ENCODE measurements around the gene TNFRSF4.
A peak's percentile ranks its signal among the peaks of the same experiment; 100 is the strongest.
"Not testable (repeated sequence)": the region's sequence is repeated elsewhere in the genome, so short reads cannot be mapped to it uniquely, and the experiment has no call there.

Gene TNFRSF4

GRCh38 chr1:1253972-1254666 is 40.2 kb upstream of the TNFRSF4 start:
- ATAC-seq (replicated peaks; ENCODE audit: extremely low read depth, poor library complexity, severe bottlenecking) (no peak), DNase-seq (ENCODE audit: low spot score in 2 of 2) (no peak)
- Mint-ChIP-seq H3K4me3 (no peak overlapping the region), H3K4me1 (peaks cover 18% of the 10 kb centered on the region), H3K27ac (ENCODE audit: low read depth) (peak overlapping the region; percentile 25), H3K36me3 (ENCODE audit: insufficient read depth) (peaks cover 26% of the 10 kb centered on the region), H3K27me3 (no peaks in the 10 kb centered on the region), H3K9me3 (no peaks in the 10 kb centered on the region)

GRCh38 chr1:1253314-1253713 is 39.4 kb upstream of the TNFRSF4 start:
- H3K27ac Mint-ChIP-seq (ENCODE audit: low read depth), result peak overlapping the region; percentile 25
- peaks cover 26% of the 10 kb centered on the region for H3K36me3 Mint-ChIP-seq (ENCODE audit: insufficient read depth)
- no peaks in the 10 kb centered on the region for H3K9me3 Mint-ChIP-seq
- no peaks in the 10 kb centered on the region for H3K27me3 Mint-ChIP-seq
- DNase-seq (ENCODE audit: low spot score in 2 of 2) (no peak), ATAC-seq (replicated peaks; ENCODE audit: extremely low read depth, poor library complexity, severe bottlenecking) (no peak)
- H3K4me1 Mint-ChIP-seq, result peaks cover 18% of the 10 kb centered on the region
- no peak overlapping the region for H3K4me3 Mint-ChIP-seq

GRCh38 chr1:1250786-1251284 is 36.9 kb upstream of the TNFRSF4 start:
- Mint-ChIP-seq H3K27me3 (no peaks in the 10 kb centered on the region), H3K36me3 (ENCODE audit: insufficient read depth) (peaks cover 13% of the 10 kb centered on the region), H3K4me1 (peaks cover 13% of the 10 kb centered on the region), H3K27ac (ENCODE audit: low read depth) (peak overlapping the region; percentile 77), H3K4me3 (no peak overlapping the region), H3K9me3 (no peaks in the 10 kb centered on the region)
- ATAC-seq (replicated peaks; ENCODE audit: extremely low read depth, poor library complexity, severe bottlenecking) (peak; percentile 97), DNase-seq (ENCODE audit: low spot score in 2 of 2) (peak in 1 of 2 donors; percentile 45)

GRCh38 chr1:1248009-1248913 is 34.3 kb upstream of the TNFRSF4 start:
- DNase-seq (ENCODE audit: low spot score in 2 of 2); ATAC-seq (replicated peaks; ENCODE audit: extremely low read depth, poor library complexity, severe bottlenecking); H3K9me3 Mint-ChIP-seq; H3K36me3 Mint-ChIP-seq (ENCODE audit: insufficient read depth); H3K27me3 Mint-ChIP-seq; H3K4me3 Mint-ChIP-seq; H3K27ac Mint-ChIP-seq (ENCODE audit: low read depth): not testable (repeated sequence)
- H3K4me1 Mint-ChIP-seq, result peaks cover 13% of the 10 kb centered on the region

- DNase-seq (ENCODE audit: low spot score in 2 of 2) (no peak), ATAC-seq (replicated peaks; ENCODE audit: extremely low read depth, poor library complexity, severe bottlenecking) (no peak)
- Mint-ChIP-seq H3K36me3 (ENCODE audit: insufficient read depth) (peaks cover 8% of the 10 kb centered on the region), H3K27ac (ENCODE audit: low read depth) (no peak overlapping the region), H3K9me3 (no peaks in the 10 kb centered on the region), H3K27me3 (no peaks in the 10 kb centered on the region), H3K4me3 (no peak overlapping the region), H3K4me1 (peaks cover 6% of the 10 kb centered on the region)
Observed at GRCh38 chr1:1247341-1247913, 33.5 kb upstream of the TNFRSF4 start.

GRCh38 chr1:1246577-1247340 is 32.8 kb upstream of the TNFRSF4 start, which contains the start of gene C1QTNF12:
Gene C1QTNF12 (minus strand): TSS chr1:1246722. CDS start chr1:1246690, 32 bp downstream.
- Mint-ChIP-seq H3K4me3 (no peak within 1 kb of the TSS), H3K27me3 (no peaks in the 10 kb centered on the region), H3K36me3 (ENCODE audit: insufficient read depth) (peaks cover 4% of the 10 kb centered on the region), H3K9me3 (no peaks in the 10 kb centered on the region), H3K4me1 (peaks cover 6% of the 10 kb centered on the region), H3K27ac (ENCODE audit: low read depth) (no peak within 1 kb of the TSS)
- DNase-seq (ENCODE audit: low spot score in 2 of 2) (no peak), ATAC-seq (replicated peaks; ENCODE audit: extremely low read depth, poor library complexity, severe bottlenecking) (no peak)

GRCh38 chr1:1245817-1246576 is 32.0 kb upstream of the TNFRSF4 start:
- no peaks in the 10 kb centered on the region for H3K27me3 Mint-ChIP-seq
- H3K36me3 Mint-ChIP-seq (ENCODE audit: insufficient read depth), result peaks cover 4% of the 10 kb centered on the region
- DNase-seq (ENCODE audit: low spot score in 2 of 2) (no peak), ATAC-seq (replicated peaks; ENCODE audit: extremely low read depth, poor library complexity, severe bottlenecking) (no peak)
- H3K9me3 Mint-ChIP-seq, result no peaks in the 10 kb centered on the region
- H3K27ac Mint-ChIP-seq (ENCODE audit: low read depth), result no peak overlapping the region
- H3K4me1 Mint-ChIP-seq, result peaks cover 3% of the 10 kb centered on the region
- H3K4me3 Mint-ChIP-seq, result no peak overlapping the region

- Mint-ChIP-seq H3K36me3 (ENCODE audit: insufficient read depth) (peaks cover 2% of the 10 kb centered on the region), H3K4me1 (no peaks in the 10 kb centered on the region), H3K27me3 (no peaks in the 10 kb centered on the region), H3K4me3 (no peak overlapping the region), H3K27ac (ENCODE audit: low read depth) (no peak overlapping the region), H3K9me3 (no peaks in the 10 kb centered on the region)
- no peak for DNase-seq (ENCODE audit: low spot score in 2 of 2)
- no peak for ATAC-seq (replicated peaks; ENCODE audit: extremely low read depth, poor library complexity, severe bottlenecking)
Observed at GRCh38 chr1:1245178-1245816, 31.3 kb upstream of the TNFRSF4 start.

GRCh38 chr1:1244192-1244811 is 30.3 kb upstream of the TNFRSF4 start:
- Mint-ChIP-seq H3K27me3 (no peaks in the 10 kb centered on the region), H3K9me3 (no peaks in the 10 kb centered on the region), H3K36me3 (ENCODE audit: insufficient read depth) (peaks cover 2% of the 10 kb centered on the region), H3K27ac (ENCODE audit: low read depth) (peak overlapping the region; percentile 32), H3K4me1 (no peaks in the 10 kb centered on the region), H3K4me3 (no peak overlapping the region)
- ATAC-seq (replicated peaks; ENCODE audit: extremely low read depth, poor library complexity, severe bottlenecking) (no peak), DNase-seq (ENCODE audit: low spot score in 2 of 2) (no peak)

- no peaks in the 10 kb centered on the region for H3K4me1 Mint-ChIP-seq
- H3K27me3 Mint-ChIP-seq, result no peaks in the 10 kb centered on the region
- H3K36me3 Mint-ChIP-seq (ENCODE audit: insufficient read depth), result peaks cover 2% of the 10 kb centered on the region
- ATAC-seq (replicated peaks; ENCODE audit: extremely low read depth, poor library complexity, severe bottlenecking), result no peak
- no peak overlapping the region for H3K4me3 Mint-ChIP-seq
- peak overlapping the region; percentile 32 for H3K27ac Mint-ChIP-seq (ENCODE audit: low read depth)
- DNase-seq (ENCODE audit: low spot score in 2 of 2), result no peak
- no peaks in the 10 kb centered on the region for H3K9me3 Mint-ChIP-seq
Observed at GRCh38 chr1:1243807-1244191, 29.8 kb upstream of the TNFRSF4 start.

- Mint-ChIP-seq H3K36me3 (ENCODE audit: insufficient read depth) (peaks cover 2% of the 10 kb centered on the region), H3K9me3 (no peaks in the 10 kb centered on the region), H3K4me3 (no peak overlapping the region), H3K4me1 (no peaks in the 10 kb centered on the region), H3K27ac (ENCODE audit: low read depth) (no peak overlapping the region), H3K27me3 (no peaks in the 10 kb centered on the region)
- ATAC-seq (replicated peaks; ENCODE audit: extremely low read depth, poor library complexity, severe bottlenecking), result no peak
- no peak for DNase-seq (ENCODE audit: low spot score in 2 of 2)
Observed at GRCh38 chr1:1243266-1243660, 29.3 kb upstream of the TNFRSF4 start.

All from central memory CD8-positive, alpha-beta T cell (primary cell).